GM19438 (cell line): ENCODE results near the gene TIMM17A.
"Not testable (repeated sequence)": the region's sequence is repeated elsewhere in the genome, so short reads cannot be mapped to it uniquely, and the experiment has no call there.

Source experiments
- ATAC-seq: cut with Tn5 transposase; IDR thresholded peaks from one replicate; pipeline ENCODE4 v1.9.1; 2021; ENCODE audit warnings: low read depth; ENCODE audit not compliant: unreplicated experiment

The TIMM17A gene

DNA sequence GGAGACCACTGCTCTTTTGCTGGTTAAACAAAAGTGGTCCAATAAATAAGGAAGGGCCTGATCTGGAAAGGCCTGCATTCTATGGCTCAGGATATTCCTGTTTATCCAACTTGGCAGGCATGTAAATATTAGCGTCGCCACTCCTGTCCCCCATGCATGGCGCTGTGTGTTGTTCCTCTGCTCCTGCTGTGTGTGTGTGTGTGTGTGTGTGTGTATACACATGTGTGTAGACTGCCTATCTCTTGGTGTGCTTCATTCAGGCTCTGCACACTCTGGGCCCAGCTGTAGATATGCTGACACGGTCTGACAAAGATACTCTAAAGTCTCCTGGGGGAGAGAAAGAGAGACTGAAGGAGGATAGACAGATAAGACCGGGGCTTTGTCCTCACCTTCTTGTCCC, 15.7 kb upstream of the TIMM17A start:
- no peak for ATAC-seq

DNA sequence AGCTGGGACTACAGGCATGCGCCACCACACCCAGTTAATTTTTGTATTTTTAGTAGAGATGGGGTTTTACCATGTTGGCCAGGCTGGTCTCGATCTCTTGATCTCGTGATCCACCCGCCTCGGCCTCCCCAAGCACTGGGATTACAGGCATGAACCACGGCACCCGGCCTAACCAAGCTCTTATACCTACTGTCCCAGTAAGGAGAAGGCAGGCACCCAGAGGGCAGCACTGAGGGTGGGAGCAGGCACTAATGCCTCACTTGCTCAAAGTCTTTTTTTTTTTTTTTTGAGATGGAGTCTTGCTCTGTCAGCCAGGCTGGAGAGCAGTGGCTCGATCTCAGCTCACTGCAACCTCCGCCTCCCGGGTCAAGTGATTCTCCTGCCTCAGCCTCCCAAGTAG, 15.0 kb upstream of the TIMM17A start:
- not testable (repeated sequence) for ATAC-seq

DNA sequence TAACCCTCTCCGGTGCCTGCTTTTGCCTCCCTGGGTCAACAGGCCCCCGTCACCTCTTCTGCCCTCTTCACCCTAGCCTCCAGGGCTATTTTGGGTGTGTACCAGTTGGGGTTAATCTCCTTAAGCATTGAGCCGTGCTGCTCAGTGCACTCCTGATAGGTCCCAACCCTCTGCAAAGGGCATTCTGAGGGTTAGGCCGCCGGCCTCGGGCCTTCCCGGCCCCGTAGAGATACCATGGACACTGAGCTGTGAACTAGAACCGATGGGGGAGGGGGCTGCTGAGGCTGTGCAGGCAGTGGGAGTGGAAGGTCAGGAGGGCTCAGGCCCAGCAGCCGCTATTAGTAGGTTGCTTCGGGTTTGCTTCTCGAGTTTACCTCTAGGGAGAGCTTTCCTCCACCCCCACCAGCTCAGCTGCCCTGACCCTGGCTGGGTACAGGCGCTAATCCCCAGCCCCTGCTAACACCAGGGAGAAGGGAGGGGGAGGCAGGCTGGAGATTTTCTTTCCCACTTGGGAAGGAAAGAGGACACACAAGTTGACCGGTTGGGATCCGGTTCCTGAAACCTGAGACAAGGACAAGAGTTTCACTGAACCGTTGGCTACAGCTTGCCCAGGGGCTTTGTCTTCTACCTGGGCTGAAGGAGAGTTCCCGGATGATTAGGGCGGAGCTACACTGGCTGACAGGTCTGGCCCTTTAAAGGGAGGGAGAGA, 13.7 kb upstream of the TIMM17A start:
- no peak for ATAC-seq

GRCh38 chr1:201942129-201942495, 13.2 kb upstream of the TIMM17A start:
- no peak for ATAC-seq

- no peak for ATAC-seq
These were observed 11.3 kb upstream of the TIMM17A start for GRCh38 chr1:201944002-201944401.

DNA sequence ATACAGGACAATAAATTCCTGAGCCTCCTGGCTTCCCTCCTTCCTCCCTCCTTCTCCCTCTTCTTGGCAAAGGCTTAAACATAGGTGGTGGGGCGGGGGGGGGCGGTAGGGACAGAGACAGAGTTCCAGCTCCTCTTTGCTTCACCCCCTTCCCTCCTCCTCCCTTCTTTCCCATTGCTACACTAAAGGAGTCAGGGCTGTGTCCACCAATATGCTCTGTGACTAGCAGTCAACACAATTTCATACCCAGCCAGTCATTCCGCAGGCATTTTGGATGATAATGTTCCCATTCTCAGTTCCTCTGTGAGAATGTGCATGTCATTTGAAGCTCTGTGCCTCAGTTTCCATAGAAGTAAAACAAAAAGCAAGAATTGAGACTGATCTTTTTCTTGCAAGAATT, 10.7 kb upstream of the TIMM17A start:
- no peak for ATAC-seq

DNA sequence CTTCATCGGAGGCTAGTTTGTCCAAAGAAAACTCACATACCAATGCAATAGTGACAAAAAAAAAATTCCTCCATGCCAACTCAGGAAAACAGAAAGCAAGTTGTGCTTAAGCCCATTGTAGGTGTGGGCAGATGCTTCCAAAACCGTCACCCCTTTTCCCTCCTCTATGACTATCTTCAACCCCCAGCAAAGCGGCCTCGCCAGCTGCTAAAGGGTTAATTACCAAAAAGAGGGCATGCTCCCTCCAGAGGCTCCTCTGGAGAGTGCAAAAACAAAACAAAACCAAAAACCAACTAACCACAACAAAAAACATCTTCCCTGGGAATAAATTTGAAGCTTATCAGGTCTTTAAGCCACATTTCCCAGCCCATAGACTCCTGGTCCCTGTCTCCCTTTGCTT, 10.1 kb upstream of the TIMM17A start:
- no peak for ATAC-seq

- ATAC-seq, result no peak
These were observed 9.5 kb upstream of the TIMM17A start for GRCh38 chr1:201945863-201946223.

DNA sequence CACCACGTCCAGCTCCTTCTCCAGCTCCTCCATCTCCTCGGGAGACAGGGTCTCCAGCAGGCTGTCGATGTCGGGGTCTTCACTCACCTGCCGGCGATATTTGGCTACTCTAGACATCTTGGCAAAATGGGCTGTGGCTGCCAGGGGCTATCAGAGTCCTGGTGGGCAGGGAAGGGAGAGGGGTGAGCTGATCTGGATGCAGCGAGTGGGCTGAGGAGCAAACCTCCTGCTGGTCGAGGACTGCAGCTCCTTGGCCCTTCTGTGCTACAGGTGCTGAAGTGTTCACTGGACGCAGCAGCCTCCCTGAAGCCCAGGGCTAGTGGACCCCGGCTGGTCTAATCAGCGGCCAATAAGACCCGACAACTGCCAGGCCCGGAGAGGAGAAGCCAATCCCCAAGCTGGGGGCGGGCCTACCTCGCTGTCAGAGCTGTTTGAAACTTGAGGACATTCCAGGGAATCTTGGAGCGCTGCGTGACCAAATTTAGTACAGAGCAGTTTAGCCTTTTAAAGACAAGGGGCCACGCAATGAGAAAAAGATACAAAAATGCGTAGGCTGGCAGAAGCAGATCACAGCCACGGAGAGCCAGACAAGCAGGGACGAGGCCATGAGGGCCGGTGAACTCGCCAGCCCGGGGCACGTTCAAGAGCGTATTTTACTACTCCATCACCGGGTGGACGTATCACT, 8.9 kb upstream of the TIMM17A start, which contains the start of gene LMOD1:
Gene LMOD1, minus strand, starts transcription at position 325 of the 685 bp plus-strand sequence. Its CDS starts 208 bp downstream, at position 117.
- no peak for ATAC-seq

DNA sequence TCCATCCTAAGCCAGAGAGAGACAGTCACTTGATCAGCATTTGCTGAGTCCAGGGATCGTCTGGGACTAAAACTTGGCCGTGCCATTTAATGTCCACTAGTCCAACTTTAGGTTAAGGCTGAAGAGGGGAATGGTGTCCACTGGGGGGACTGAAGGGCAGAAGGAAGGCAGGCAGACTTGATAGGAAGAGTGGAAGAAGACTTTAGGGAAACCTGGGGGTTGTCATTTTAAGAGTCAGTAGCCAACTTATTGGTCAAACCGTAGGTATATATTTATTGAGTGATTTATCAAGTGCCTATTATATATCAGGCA, 7.7 kb upstream of the TIMM17A start:
- ATAC-seq, result no peak

GRCh38 chr1:201949491-201949890, 5.8 kb upstream of the TIMM17A start:
- ATAC-seq, result no peak

DNA sequence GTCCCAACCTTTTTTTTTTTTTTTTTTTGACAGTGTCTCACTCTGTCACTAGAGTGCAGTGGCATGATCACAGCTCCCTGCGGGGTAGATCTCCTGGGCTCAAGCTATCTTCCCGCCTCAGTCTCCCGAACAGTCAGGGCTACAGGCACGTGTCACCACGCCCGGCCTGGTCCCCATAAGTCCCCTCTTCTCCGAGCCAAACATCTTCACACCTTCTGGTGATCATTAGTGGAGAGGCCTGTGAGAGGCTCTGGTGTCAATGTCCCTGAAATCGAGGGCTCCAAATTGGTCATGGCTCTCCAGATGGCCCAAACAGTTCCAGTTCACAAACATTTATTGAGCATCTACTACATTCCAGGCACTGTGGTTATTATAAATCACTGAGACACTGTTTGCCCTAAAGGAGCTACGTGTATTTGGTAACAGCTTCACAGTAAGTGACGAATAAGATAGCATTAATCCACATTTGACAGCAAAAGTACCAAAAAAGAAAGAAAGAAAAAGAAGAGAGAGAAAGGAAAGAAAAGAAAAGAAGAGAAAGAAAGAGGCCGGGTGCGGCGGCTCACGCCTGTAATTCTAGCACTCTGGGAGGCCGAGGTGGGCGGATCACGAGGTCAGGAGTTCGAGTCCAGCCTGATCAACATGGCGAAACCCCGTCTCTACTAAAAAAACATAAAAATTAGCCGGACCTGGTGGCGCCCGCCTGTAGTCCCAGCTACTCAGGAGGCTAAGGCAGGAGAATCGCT, 867 bp upstream of the TIMM17A start:
- ATAC-seq, result no peak

GRCh38 chr1:201955729-201956143, 433 bp downstream of the TIMM17A start:
- no peak for ATAC-seq

GRCh38 chr1:201958348-201958747, 3.0 kb downstream of the TIMM17A start:
- no peak for ATAC-seq

GRCh38 chr1:201962382-201962781, 7.1 kb downstream of the TIMM17A start:
- not testable (repeated sequence) for ATAC-seq

- no peak for ATAC-seq
These were observed 9.0 kb downstream of the TIMM17A start for GRCh38 chr1:201964261-201964660.

- ATAC-seq, result no peak
These were observed 10.9 kb downstream of the TIMM17A start for GRCh38 chr1:201966171-201966570.

- ATAC-seq, result no peak
These were observed 13.1 kb downstream of the TIMM17A start for GRCh38 chr1:201968202-201968925.

GRCh38 chr1:201970334-201971159, 15.2 kb downstream of the TIMM17A start:
- ATAC-seq, result no peak

DNA sequence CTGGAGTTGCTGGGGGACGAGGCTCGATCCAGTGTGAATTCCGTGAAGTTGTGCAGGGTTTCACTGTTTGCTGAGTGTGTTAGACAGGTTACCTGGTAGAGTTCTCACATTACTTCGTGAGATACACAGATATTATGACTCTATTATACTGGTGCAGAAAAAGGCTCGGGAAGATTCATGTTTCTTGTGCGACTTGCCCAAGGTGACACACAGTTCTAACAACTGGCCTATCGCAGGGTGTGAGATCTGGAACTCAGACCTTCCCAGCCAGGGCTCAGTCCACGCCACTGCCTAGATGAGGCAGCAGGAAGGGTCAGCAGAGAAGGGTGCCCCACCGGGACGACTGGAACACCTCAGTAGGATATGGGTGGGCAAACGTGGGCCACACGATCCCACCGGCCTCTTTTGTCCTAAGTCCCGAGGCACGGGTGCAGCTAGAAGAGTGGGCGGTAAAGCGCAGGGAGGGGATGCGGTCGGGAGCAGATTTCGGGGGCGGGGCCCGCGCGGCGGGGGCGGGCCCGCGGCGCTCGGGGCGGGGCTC, 26.8 kb downstream of the TIMM17A start:
- peak; percentile 79 for ATAC-seq
